GM21825 (cell line): ENCODE results near the gene CLEC2D.
"Not testable (repeated sequence)": the region's sequence is repeated elsewhere in the genome, so short reads cannot be mapped to it uniquely, and the experiment has no call there.

ENCODE experiments used
- ATAC-seq: cut with Tn5 transposase; IDR thresholded peaks from one replicate; pipeline ENCODE4 v1.9.1; 2021; ENCODE audit warnings: mild to moderate bottlenecking, moderate library complexity; ENCODE audit not compliant: unreplicated experiment

CLEC2D gene, protein sequence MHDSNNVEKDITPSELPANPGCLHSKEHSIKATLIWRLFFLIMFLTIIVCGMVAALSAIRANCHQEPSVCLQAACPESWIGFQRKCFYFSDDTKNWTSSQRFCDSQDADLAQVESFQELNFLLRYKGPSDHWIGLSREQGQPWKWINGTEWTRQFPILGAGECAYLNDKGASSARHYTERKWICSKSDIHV

GRCh38 chr12:9669534-9669933, at the start of gene CLEC2D:
Gene CLEC2D (plus strand): TSS chr12:9669713. CDS start chr12:9669735, 22 bp downstream.
- peak; percentile 35 for ATAC-seq

DNA sequence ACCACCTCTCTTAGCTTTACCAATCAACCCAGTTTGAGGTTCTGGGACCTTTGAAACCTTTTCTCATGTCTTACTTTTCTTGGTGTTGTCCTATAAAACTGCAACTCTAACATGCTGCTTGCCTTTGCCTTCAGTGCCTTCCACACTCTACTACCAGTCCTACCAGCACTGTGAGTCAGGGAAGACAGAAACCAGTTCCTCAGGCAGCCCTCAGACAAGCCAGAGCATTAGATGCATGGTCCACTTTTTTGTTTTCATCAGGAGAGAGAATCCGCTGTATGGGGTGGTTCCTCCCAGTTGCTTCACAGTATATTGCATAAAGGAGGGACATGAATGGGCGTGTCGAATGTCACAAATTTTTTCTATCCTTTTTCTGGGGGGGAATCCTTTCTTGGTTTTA, 44.5 kb upstream of the CLEC2D start:
- ATAC-seq: no peak

DNA sequence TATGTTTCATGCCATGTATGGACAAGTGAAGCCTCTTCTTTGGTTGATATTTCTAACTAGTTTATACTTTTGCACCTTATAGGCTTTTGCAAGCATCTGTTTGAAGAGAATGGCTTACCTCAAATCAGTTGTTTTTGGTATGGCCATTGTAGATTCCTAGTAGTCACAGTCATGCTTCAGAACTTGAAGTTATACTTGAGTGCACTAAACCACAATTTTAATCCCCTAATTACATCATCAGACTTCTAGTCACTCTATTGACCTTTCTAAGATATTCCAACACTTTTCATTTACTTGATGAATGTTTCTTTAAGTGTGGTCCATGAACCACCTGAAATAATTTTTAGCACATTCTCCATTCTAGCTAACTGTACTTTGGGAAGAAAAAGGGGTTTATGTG, 43.2 kb upstream of the CLEC2D start:
- no peak for ATAC-seq

DNA sequence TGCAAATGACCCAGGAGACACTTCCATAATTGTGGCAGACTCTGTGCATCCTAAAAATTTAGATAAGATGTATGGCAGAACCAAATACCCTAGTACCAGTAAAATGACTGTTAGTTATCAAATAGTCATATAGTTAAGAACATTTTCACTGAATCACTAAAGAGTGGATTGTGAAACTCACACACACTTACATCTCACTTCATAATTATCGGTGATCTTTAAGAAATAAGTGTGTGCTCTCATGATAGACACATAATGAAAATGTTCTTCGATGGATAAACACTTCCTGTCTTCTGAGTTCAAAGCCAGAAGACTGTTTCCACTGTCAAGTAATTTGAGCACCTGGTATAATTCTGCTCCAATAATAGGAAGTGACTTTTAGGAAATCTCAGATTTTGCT, 42.7 kb upstream of the CLEC2D start:
- no peak for ATAC-seq

GRCh38 chr12:9632766-9633165, 36.7 kb upstream of the CLEC2D start:
- no peak for ATAC-seq

DNA sequence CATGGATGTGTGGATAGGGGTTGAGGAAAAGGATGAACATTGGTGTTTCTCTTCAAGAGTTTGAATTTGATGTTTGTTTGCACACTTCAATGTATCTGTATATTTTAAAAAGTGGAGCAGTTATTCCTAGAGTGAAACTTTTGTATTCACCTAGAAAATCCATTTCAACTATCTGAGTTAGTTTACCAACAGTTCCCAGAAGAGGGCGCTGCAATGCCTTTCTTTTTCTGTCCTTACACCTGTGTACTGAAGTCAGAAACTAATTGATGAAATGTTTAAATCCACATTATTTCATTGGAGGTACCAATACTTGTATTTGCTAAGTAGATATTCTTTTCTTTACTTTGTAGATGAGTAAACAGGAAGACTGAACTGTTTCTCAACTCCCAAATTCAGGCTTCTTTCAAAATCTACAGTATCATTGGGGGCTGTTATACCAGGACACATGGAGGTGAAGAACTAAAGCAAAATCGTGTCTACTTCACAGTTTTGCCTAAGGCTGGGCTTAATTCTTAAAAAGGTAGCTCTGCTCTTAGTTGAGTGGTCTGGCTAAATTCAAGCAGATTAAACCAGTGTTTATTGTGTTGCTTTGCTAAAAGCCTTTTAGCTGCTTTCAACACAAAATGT, 35.2 kb upstream of the CLEC2D start:
- peak; percentile 72 for ATAC-seq

- no peak for ATAC-seq
These were observed 34.4 kb upstream of the CLEC2D start for GRCh38 chr12:9634969-9635754.

- ATAC-seq: no peak
These were observed 33.2 kb upstream of the CLEC2D start for GRCh38 chr12:9636150-9636850.

GRCh38 chr12:9636851-9637206, 32.7 kb upstream of the CLEC2D start:
- ATAC-seq: no peak

- no peak for ATAC-seq
These were observed 29.5 kb upstream of the CLEC2D start for GRCh38 chr12:9640024-9640423.

DNA sequence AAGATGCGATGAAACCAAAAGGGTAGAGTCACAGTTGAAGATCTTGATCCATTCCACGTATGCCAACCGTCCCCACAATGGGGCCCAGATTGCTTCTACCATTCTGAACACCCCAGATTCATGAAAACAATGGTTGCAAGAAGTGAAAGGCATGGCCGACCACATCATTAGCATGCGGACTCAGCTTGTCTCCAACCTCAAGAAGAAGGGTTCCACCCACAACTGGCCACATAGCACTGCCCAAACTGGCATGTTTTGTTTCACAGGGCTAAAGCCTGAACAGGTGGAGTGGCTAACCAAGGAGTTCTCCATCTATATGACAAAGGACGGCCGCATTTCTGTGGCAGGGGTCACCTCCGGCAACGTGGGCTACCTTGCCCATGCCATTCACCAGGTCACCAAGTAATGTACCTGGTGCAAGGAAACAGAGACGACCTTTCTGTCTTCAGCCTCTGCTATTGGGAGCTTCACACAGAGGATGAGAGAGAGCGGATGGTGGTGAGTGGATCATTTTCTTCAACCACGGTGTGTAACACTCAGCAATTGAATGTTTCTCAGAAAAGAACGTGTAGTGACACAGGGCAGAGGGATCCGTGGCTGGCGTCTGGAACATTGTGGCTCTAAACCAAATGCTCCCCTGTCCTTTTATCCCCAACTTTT, 26.8 kb upstream of the CLEC2D start:
- no peak for ATAC-seq

DNA sequence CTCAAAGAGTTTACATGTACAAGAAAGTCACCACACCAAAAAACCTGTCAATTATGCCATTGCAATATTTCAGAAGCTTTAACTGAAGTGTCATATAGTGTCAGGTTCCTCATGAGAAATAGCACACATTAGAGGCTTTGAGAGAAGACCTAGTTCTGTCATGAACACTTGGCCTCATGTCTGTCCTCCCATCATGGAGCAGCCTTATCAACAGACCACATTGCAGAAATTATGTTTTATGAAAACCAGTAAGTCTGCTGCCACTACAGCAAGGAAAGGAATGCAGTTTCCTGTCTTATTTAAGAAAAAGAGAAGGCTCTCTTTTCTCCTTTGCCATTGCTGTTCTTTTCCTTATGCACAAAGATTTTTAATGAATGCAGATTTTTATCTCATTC, 26.2 kb upstream of the CLEC2D start:
- ATAC-seq: no peak

DNA sequence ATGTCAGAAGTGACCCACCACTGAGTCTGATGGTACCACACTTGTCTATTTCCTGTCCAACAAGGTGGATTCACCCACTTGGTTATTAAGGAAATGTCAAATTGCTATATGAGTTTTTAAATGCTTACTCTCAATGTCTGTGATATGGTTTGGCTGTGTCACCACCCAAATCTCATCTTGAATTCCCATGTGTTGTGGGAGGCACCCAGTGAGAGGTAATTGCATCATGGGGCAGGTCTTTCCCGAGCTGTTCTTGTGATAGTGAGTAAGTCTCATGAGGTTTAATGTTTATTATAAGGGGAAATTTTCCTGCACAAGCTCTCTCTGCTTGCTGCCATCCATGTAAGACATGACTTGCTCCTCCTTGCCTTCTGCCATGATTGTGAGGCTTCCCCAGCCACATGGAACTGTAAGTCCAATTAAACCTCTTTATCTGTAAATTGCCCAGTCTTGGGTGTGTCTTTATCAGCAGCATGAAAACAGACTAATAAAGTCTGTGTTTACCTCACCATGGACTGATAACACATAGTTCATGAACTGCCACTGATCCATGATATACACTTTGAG, 24.4 kb upstream of the CLEC2D start:
- not testable (repeated sequence) for ATAC-seq

GRCh38 chr12:9646794-9647781, 22.4 kb upstream of the CLEC2D start:
- no peak for ATAC-seq

DNA sequence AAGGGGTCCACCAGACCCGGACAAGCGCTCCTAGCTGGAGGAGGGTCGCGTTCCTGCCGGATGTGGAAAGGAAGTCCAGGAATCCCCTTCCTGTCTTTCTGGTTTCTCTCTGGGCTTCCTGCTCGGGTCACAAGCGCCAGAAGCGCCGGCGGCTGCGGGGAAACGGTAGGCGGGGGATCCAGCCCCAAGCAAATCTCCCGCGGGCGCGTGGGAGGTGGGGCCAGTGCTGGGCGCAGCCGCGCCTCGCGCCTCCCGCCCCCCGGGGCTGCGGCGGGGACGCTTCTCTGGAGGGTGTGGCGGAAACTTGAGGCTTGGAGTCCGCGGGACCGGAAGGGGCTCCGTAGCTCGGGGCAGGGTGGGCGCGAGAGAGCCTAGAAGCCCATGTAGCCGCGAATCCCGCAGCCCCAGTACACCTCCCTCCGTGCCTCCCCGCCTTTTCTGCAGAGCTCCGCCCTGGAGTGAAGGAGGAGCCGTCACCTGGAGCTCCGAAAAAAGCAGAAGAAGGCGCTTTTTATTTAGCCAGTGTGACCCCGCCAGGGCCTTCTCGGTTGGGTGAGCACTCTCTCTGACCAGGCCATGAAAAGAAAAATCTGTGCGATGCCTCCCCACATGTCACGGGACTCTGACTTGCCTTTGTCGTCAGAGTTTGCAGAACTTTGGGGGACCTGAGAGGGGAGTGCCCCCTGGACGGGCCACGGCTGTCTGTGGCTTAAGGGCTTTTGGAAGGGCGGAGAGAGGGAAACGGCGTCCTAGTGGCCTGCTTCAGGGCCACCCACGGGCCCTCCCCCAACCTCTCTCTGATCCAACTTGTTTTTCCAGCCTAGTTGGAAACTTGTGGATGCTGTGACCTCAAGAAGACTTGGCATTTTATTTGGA, 21.4 kb upstream of the CLEC2D start:
- peak; percentile 59 for ATAC-seq

DNA sequence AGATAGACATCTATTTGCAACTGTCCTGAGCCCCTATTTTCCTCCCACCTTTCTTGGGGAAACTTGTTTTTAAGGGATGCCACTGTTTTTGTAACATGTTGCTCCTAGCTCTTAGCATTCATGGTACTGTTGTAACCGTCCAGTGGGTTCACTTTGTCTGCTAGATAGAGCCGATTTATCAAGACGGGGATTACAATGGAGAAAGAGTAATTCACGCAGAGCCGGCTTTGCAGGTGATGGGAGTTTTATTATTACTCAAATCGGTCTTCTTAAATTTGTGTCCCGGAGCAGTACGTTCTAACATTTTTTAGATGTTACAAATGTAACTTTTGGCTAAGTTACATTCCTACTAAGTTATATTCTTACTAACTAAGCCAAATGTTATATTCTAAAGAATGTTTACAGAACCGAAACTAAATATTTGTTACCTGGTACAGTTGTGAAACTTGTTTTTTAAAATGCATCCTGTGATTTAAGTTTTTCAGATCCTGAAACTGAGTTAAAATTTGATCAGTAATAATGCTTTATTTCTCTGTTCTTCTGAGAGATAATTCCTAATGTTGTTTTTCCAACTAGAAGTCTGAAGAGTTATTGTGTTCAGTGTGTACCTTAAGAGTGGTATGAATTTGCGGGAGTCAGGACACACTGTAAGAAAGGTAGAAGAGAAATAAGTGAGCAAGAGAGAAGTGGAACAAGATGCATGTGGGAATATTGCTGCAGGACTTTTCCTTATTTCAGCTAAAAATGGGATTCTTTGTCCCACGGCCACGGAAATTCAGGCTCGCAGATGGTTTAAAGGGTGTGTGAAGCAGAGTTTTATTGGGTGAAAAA, 20.6 kb upstream of the CLEC2D start:
- ATAC-seq: no peak

DNA sequence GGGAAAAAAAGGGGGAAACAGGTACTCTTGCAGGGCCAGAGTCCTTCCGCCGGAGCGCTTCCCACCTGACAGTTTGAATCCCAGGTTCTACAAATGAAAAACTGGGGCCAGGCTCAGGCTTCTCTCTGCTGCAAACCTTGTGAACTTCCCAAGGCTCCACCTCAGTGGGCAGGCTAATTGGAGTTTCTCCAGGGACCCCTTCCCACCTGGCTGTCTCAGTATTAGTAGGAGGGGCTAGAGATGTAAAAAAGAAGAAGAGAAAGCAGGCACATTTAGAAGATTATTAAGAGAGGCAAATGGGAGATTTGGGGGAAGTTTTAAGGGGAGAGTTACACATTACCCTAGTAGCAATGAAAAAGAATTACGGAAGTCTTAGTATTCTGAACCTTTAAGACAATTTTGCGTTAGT, 20.0 kb upstream of the CLEC2D start:
- no peak for ATAC-seq

DNA sequence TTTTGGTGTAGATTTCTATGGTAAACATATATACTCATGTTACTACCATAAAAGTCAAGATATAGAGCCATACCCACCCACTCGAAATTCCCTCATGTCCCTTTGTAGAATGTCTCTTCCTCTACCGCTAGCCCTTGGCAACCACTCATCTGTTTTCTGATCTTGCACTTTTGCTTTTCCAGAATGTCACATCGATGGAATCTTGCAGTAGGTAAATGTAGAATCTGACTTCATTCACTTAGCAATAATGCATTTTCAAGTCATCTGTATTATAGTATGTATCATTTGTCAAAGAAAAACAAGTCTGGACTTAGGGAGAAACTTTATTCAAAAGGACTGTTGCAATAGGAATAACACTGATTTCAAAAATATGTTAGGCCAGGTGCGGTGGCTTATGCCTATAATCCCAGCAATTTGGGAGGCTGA, 19.3 kb upstream of the CLEC2D start:
- ATAC-seq: no peak
